ENCODE results near the gene ACP3. TPM values are rescaled to one million over a fixed set of nuclear protein-coding genes. Genes with fewer than 3 reads are reported as not detected.

Gene ACP3
- total RNA-seq, 1 donor from 2014 or later, result 0.46 TPM

- H3K4me3 ChIP-seq (ENCODE audit: low read depth, low read length), result no peak overlapping the region
- no peak for DNase-seq (ENCODE audit: low read depth)
- TF ChIP-seq CTCF (conservative IDR thresholded peaks at IDR 0.05; ENCODE audit: low read depth, low read length), result no peak
These were observed 87.1 kb downstream of the ACP3 start for GRCh38 chr3:132404276-132404675.

- no peak for DNase-seq (ENCODE audit: low read depth)
- H3K4me3 ChIP-seq (ENCODE audit: low read depth, low read length), result no peak overlapping the region
- TF ChIP-seq CTCF (conservative IDR thresholded peaks at IDR 0.05; ENCODE audit: low read depth, low read length), result no peak
These were observed 88.0 kb downstream of the ACP3 start for GRCh38 chr3:132405188-132405587.

- no peak for TF ChIP-seq CTCF (conservative IDR thresholded peaks at IDR 0.05; ENCODE audit: low read depth, low read length)
These were observed 88.5 kb downstream of the ACP3 start for GRCh38 chr3:132405609-132406299.

GRCh38 chr3:132406587-132406986 is 89.4 kb downstream of the ACP3 start:
- TF ChIP-seq CTCF (conservative IDR thresholded peaks at IDR 0.05; ENCODE audit: low read depth, low read length), result no peak
- no peak overlapping the region for H3K4me3 ChIP-seq (ENCODE audit: low read depth, low read length)
- DNase-seq (ENCODE audit: low read depth), result no peak

More at GRCh38 chr3:132405609-132406299, 88.5 kb downstream of the ACP3 start:
- no peak overlapping the region for H3K4me3 ChIP-seq (ENCODE audit: low read depth, low read length)
- DNase-seq (ENCODE audit: low read depth), result no peak

GRCh38 chr3:132407025-132407424 is 89.8 kb downstream of the ACP3 start:
- TF ChIP-seq CTCF (conservative IDR thresholded peaks at IDR 0.05; ENCODE audit: low read depth, low read length), result no peak
- no peak for DNase-seq (ENCODE audit: low read depth)
- no peak overlapping the region for H3K4me3 ChIP-seq (ENCODE audit: low read depth, low read length)

Other genes with a start within 250 kb of the ACP3 start
- 21.6 and 22.0 TPM in 2 replicates for gene DNAJC13, start 100.1 kb downstream of the ACP3 start, total RNA-seq